Ovary (tissue), 3 donors: Measurements from ENCODE around the gene TTC1.

Experiments
- POLR2A ChIP-seq: fragments of 450-650 bp; IDR thresholded peaks from one replicate; pipeline ENCODE4 v1.6.1; 2017; ENCODE audit warnings: antibody characterized with exemption, mild to moderate bottlenecking, moderate library complexity
- TF ChIP-seq, protein P1 (sequence below), 3 donors: fragments of 450-650 bp in 2 of 3; fragments of 200-600 bp in 1 of 3; IDR thresholded peaks; one replicate each; pipeline versions ENCODE4 v1.5.1 to v1.8.0; 2016 to 2022; ENCODE audit warnings: antibody characterized with exemption in 3 of 3, mild to moderate bottlenecking in 1 of 3
- donor health status: DM: no; HTN: no; CAD: no.

DNA sequence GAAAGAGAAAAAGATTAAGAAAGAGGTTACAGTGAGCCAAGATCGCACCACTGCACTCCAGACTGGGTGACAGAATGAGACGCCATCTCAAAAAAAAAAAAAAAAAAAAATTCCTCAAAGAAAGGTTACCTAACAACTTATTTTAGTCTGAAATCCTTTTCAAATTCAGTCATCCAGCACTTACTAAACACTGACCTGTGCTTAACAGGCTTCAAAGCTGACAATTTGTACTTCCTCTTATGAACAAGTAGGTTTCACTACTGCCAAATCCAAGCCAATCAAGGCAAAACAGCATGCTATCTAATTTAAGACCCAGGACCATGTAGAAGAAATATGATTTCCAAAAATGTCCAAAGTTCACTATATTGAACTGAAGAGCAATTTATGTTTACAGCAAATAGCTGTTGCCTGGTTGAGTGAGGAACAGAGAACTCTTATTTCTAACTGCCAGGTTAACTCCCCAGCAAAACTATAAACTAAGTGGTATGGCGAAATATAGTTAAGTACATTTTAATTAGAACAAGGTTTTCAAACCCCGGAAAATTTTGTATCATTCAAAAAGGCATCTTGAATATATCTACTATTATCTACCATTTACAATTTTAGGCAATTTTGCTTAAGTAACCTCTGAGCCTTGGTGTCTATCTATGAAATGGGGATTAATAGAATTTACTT is 96.9 kb downstream of the TTC1 start:
- TF ChIP-seq, protein P1, sequence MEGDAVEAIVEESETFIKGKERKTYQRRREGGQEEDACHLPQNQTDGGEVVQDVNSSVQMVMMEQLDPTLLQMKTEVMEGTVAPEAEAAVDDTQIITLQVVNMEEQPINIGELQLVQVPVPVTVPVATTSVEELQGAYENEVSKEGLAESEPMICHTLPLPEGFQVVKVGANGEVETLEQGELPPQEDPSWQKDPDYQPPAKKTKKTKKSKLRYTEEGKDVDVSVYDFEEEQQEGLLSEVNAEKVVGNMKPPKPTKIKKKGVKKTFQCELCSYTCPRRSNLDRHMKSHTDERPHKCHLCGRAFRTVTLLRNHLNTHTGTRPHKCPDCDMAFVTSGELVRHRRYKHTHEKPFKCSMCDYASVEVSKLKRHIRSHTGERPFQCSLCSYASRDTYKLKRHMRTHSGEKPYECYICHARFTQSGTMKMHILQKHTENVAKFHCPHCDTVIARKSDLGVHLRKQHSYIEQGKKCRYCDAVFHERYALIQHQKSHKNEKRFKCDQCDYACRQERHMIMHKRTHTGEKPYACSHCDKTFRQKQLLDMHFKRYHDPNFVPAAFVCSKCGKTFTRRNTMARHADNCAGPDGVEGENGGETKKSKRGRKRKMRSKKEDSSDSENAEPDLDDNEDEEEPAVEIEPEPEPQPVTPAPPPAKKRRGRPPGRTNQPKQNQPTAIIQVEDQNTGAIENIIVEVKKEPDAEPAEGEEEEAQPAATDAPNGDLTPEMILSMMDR (IDR thresholded peaks at IDR 0.05), result no peak
- TF ChIP-seq POLR2A, result no peak
